GM12872 (cell line): Measurements from ENCODE around the gene HSD17B10.
A peak's percentile ranks its signal among the peaks of the same experiment; 100 is the strongest.

Experiments used
- TF ChIP-seq, protein P1 (sequence below): IDR thresholded peaks from 3 replicates; pipeline ENCODE4 v1.5.1; 2011; ENCODE audit warnings: low read depth, mild to moderate bottlenecking, low read length, moderate library complexity; ENCODE audit not compliant: insufficient read depth

Gene HSD17B10

DNA sequence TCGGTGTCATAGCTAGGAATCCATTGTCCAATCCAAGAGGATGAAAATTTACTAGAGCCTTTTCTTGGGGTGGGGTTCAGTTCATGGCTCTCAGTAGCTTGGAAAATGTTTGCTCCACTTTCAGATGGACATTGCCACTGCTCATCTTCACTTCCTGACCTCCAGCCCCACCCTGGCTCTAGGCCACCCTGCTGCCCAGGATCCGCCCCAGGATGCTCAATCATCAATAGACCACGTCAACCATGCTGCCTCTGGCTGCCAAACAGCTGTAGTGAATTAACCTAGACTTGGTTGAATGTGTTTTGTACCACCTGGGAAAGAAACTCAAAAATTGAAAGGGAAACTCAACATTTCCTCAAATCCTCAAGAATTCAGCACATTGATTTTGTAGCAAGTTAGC is 37.2 kb upstream of the HSD17B10 start:
- TF ChIP-seq, protein P1, sequence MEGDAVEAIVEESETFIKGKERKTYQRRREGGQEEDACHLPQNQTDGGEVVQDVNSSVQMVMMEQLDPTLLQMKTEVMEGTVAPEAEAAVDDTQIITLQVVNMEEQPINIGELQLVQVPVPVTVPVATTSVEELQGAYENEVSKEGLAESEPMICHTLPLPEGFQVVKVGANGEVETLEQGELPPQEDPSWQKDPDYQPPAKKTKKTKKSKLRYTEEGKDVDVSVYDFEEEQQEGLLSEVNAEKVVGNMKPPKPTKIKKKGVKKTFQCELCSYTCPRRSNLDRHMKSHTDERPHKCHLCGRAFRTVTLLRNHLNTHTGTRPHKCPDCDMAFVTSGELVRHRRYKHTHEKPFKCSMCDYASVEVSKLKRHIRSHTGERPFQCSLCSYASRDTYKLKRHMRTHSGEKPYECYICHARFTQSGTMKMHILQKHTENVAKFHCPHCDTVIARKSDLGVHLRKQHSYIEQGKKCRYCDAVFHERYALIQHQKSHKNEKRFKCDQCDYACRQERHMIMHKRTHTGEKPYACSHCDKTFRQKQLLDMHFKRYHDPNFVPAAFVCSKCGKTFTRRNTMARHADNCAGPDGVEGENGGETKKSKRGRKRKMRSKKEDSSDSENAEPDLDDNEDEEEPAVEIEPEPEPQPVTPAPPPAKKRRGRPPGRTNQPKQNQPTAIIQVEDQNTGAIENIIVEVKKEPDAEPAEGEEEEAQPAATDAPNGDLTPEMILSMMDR: no peak

DNA sequence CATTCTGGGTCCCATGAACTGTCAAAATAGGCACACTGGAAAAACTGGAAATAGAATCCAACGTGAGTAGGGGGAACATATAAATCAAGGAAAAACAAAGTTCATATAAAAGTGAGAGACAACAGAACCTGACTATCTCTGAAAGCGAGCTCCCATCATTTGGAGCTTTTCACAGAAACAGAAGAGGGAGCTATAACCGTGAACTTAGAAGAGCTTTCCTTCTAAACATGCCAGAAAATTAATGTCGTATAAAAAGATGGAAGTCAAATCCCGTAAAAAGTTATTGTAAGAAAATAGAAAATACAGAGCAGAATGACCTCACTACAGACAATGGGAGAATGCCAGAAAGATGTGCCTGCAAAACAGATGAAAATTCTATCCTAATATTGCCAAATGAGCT is 23.9 kb upstream of the HSD17B10 start:
- TF ChIP-seq, protein P1: no peak

DNA sequence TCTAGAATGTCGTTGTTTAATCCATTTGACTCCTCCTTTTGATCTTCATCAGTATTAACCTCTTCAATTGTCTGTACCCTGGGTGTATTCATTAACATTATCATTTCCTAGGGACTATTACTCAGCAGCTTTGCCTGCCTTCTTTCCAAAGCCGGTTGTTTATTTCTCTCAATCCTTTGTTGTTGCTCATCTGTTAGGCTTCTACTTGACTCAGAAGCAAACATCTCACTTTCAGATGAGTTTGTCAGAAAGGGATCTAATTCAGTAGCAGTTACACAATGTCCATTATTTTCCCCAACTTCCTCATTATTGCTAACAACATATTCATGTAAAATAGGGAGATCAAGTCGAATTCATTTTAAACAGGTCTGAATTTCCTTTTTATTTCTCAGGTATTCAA is 22.1 kb upstream of the HSD17B10 start:
- TF ChIP-seq, protein P1: no peak

DNA sequence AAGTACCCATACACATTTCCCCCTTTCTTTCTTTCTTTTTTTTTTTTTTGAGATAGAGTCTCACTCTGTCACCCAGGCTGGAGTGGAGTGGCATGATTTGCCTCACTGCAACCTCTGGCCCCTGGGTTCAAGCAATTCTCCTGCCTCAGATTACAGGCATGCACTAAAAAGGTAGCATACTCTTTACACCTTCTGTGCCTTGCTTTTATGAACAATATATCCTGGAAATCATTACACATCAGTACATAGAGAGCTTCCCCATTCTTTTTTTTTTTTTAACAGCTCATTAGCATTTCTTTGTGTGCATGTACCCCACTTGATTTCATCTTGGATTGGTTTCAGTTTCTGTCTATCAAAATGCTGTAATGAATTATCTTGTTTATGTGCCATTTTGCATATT is 18.6 kb upstream of the HSD17B10 start:
- TF ChIP-seq, protein P1: no peak

DNA sequence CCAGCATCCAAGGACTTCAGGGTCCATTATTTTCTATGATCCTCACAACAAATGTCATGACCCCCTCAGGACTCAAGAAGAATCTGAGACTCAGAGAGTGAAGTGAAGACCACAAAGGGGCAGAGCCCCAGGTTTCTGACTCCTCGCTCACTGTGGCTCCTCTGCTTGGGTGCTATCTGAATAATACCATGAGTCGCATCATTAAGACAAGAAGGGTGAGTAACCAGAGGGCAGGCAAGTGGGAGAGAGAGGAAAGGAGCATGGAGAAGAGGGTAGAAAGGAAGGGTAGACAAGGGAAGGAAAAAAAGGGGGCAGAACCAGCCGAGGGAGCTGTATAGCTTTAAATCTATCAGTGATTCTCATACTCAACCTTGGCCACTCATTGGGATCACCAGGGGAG is 15.5 kb upstream of the HSD17B10 start:
- TF ChIP-seq, protein P1: no peak

DNA sequence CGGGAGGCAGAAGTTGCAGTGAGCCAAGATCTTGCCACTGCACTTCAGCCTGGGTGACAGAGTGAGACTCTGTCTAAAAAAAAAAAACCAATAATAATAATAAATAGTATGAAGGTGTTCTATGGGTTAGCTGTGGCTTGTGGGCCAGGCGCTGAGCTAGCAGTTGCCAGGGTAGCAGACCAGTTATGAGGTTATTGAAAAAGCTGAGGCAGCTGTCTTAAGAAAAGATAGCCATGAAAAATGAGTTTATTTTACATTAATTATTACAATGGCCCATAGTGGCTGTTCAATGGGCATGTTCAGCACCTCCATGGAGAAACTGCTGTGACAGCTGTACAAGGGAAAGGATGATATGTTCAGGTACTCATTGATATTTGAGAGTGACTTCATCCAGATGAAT is 13.3 kb upstream of the HSD17B10 start:
- TF ChIP-seq, protein P1: no peak

DNA sequence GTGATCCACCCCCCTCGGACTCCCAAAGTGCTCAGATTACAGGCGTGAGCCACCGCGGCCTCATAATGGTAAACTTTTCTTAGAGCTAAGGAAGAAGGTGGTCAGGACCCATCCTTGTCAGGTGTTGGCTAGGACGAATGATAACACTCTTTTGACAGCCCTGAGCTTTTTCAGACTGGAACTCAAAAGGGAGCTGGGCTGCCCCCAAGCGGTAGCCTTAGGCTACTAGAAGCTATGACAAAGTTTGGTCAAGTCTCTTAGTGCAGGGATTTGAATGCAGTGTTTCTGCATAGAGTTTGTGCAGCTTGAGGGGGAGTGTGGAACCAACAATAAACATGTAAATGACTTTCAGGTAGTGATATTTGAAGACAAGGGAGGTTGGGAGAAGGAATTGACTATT is 11.8 kb upstream of the HSD17B10 start:
- TF ChIP-seq, protein P1: peak; percentile 62

DNA sequence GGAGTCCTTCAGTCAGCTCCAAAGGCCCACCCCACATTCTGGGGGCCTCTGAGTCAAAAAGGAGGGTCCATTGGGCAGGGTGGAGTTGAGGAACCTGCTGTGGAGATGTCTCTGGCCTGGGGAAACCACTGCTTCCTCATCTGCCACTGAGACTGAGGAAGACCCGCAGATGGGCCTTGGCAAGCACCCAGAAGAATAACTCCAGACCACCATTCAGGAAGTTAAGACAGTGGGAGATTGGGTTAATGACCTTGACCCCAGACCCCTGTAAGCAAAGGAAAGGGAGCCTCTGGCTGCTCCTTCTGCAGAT is 8.1 kb upstream of the HSD17B10 start:
- TF ChIP-seq, protein P1: no peak
